Stromal cell of bone marrow (primary cell): Measurements from ENCODE around the gene MAGOHB.
"Not testable (repeated sequence)": the region's sequence is repeated elsewhere in the genome, so short reads cannot be mapped to it uniquely, and the experiment has no call there.

Source experiments
- DNase-seq: peaks from one replicate; pipeline ENCODE4 v3.0.0-alpha.2; 2012; ENCODE audit warnings: low read depth

MAGOHB gene

DNA sequence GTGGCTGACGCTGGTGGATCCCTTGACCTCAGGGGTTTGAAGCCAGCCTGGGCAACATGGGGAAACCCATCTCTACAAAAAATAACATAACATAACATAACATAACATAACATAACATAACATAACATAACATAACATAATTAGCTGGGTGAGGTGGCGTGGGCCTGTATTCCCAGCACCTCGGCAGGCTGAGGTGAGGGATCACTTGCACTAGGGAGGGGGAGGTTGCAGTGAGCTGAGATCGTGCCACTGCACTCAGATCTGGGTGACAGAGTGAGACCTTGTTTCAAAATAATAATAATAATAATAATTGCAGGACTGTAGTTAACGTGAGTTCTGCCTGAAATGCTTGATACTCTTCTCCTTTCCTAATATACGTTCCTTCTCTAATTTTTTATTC, 1.3 kb downstream of the MAGOHB start:
- DNase-seq: no peak

DNA sequence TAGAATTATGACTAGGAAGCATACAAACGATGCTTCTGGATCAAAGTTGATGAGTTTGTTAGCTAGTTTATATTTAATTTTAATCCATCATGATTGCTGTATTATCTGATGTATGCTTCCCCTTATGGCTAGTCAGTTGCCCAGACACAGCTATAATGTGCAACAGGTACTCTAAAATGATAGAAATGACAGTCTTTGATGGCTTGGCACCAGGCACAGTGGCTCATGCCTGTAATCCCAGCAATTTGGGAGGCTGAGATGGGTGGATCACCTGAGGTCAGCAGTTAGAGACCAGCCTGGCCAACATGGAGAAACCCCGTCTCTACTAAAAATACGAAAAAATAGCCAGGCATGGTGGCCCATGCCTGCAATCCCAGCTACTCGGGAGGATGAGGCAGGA, 2.2 kb downstream of the MAGOHB start:
- not testable (repeated sequence) for DNase-seq

DNA sequence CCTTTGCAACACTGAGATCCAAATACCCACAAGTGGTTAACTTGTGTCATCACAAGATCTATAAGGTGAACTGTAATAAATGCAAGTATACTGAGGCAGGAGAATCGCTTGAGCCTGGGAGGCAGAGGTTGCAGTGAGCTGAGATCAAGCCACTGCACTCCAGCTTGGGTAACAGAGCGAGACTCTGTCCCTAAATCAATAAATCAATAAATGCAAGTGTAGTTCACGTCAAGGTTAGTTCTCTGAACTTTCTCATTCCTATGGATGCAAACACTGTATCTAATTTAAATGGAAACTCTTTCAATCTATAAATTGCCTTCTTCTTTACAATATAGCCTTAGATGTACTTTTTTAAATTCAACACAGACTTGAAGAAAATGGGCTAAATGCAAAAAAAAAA, 3.2 kb downstream of the MAGOHB start:
- DNase-seq: no peak

DNA sequence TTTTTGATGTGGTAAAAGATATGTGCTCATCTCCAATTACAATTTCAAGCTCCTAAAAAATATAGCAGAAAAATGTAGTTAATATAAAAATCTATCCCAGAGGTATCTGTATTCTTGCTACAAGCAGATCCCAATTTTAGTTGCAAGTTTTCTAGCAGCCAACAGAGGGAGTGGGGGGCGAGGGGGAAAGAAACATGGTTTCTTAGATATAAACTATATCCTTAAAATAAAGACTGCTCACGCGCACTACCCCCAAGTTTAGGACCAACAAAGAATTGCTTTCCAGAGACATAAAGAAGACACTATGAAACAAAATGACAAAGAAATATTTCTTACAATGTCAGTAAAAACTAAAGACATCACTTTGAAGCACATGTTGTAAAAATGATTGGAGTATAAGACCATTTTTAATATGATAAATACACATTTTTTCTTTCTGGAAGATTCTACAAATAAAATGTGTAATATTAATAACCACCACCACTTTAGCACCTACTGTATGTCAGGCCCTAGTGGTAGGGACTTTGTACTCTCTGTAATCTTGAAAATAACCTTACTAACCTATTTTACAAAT, 5.4 kb downstream of the MAGOHB start:
- DNase-seq: no peak

DNA sequence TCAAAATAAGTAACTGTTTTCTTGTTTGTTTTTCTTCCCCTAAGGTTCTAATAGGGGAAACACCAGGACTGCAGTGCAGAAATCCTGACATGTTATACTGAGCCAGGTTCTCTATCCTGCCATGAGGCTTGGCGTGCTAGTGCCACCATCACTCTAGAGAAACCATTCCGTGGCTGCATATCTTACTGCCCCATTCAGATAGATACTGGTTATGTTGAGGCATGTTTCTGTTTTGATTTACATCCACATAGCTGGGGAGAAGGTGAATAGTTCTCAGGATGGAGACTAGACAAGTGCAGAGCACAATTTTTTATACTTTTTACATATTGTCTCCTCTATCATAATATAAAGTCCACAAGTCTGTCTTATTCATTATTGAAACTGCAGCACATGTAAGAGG, 11.5 kb downstream of the MAGOHB start:
- DNase-seq: no peak

DNA sequence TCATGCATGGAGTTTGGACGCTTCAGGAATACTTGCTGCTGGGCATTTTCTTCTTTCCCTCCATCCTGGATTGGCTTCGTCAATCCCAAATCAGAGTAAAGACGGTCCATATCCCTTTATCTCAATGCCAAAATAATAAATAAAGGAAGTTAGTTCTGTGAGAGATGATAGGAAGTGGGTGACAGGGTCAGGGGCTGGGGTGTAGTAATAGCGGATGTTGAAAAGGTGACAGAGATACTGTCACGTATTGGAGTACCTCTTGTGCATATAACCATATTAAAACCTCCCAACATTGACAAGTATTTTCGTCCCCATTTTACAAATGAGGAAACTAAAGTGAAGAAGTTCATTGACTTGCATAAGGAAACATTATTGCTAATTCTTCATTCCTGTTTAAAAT, 12.4 kb downstream of the MAGOHB start:
- no peak for DNase-seq

DNA sequence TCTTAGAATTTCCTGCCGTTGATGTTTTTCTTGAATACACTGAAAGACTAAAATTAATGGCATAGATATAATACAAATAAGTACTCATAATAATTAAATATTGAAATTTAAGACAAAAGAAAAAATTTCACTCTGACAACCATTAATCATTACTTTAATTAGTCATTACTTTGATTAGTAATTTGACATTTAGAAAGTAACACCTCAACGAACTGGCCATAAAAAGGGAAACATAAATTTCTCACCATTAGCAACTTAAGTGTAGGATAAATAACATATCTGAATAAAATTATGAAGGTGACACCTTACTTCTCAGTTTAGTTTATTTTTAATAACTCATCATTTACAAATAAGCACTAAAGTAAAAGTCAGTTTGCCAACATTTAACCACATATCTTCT, 17.5 kb downstream of the MAGOHB start:
- no peak for DNase-seq

DNA sequence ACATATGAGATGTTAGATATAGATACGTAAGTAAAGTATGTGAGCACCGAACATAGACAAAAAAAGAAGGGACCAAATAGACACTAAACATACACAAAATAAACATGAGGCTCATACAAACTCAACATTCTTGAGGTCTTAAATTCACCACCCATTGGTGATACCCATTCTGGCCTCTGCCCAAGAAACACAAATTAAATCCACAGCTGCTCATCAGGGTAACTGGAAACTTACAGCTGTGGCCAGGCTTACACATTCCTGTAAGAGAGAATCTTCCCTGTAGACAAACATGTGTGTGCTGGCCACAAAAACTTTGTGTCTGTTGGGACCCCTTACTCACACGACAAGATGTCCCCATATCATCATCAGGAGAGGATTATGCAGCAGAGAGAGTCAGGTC, 22.4 kb downstream of the MAGOHB start:
- DNase-seq: no peak

DNA sequence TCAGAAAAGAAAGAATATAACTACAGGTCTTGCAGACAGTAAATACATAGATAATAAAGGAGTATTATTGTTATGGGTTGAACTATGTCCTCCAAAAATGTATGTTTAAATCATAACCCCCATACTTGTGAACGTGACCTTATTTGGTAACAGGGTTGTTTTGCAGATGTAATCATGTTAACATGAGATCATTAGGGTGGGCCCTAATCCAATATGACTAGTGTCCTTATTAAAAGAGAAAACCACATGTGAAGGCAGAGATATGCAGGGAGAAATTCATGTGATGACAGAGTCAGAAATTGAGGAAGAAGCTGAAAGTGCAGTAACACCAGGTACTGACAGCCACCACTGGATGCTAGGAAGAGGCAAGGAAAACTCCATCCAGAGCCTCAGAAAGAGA, 29.0 kb downstream of the MAGOHB start:
- no peak for DNase-seq

DNA sequence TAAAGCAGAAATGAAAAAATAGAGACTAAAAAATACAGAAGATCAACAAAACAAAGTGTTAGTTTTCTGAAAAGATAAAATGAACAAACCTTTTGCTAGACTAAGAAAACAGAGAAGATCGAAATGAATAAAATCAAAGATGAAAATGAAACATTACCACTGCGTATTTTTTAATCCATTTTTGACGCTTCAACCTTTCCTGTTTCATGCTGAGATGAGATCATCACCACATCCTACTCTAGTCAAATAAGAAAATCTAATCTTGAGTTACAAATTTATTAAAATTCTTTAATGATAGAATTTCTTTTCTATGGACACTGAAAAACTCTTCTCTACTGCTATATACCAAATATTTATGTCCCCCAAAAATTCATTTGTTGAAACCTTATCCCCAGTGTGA, 30.7 kb downstream of the MAGOHB start:
- no peak for DNase-seq

DNA sequence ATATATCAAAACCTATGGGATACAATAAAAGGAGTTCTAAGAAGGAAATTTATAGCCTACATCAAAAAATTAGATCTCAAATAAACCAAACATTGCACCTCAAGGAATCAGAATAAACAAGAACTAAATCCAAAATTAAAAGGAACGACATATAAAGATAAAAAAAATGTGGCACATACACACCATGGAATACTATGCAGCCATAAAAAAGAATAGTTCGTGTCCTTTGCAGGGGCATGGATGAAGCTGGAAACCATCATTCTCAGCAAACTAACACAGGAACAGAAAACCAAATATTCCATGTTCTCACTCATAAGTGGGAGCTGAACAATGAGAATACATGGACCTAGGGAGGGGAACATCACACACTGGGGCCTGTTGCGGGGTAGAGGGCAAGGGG, 31.3 kb downstream of the MAGOHB start:
- not testable (repeated sequence) for DNase-seq

DNA sequence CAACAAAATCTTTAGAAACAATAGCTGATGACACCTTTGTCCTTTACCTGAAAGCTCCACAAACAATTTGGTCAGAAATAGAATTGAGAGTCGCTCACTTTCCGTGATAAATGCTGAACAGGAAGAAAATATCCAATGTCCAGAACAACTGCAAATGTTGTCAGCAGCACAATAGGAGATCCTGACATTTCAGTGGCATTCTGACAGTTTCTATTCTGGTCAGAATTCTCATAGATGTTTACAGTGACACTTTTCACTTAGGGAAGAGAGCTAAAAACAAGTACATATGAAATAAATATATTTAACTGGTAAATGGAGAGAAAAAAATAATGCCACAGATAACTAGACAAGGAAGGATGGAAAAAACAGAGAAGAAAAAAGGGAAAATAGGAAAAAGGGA, 39.1 kb downstream of the MAGOHB start:
- DNase-seq: no peak

DNA sequence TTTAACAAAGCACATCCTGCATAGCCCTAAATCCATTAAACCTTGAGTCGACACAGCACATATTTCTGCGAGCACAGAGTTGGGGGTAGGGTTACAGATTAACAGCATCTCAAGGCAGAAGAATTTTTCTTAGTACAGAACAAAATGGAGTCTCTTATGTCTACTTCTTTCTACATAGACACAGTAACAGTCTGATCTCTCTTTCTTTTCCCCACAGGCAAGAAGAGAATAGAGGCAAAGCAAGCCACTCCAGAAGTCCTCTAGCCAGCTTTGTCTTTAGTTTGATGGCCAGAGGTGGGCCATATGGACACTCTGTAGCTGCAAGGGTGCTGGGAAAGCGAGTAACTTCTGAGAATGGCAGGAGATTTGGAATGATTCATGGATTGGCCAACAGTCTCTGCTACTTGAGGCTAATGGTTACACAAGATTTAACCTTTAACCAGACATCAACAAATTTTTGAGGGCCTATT, 41.4 kb downstream of the MAGOHB start:
- DNase-seq: peak; percentile 81

DNA sequence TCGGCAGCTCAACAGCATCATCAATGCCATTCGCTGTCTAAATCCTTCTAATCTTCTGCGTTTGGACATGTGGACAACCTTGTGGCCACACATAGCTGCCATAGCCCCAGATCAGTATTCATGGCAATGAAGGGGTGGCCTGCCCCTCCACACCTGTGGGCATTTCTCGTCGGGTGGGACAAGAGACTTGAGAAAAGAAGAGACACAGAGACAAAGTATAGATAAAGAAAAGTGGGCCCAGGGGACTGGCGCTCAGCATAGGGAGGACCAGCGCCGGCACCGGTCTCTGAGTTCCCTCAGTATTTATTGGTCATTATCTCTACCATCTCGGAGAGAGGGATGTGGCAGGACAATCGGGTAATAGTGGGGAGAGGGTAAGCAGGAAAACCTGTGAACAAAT, 42.3 kb downstream of the MAGOHB start:
- no peak for DNase-seq

DNA sequence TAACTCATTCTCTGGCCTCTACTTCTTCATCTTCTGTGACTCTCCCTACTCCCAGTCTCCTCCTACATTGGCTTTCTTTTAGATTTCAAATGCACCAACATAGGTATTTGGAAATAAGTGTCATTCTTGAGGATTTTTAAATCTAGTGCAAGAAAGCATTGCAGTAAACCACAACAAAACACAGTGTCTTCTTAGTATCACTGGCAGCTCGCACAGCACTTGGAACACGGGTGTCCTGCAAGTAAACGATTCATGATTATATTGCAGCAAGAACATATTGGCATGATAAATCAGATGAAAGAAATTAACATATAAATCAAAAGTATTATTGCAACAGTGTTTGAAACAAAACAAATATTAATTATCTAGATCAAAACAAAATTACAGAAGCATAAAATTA, 45.6 kb downstream of the MAGOHB start:
- DNase-seq: no peak

DNA sequence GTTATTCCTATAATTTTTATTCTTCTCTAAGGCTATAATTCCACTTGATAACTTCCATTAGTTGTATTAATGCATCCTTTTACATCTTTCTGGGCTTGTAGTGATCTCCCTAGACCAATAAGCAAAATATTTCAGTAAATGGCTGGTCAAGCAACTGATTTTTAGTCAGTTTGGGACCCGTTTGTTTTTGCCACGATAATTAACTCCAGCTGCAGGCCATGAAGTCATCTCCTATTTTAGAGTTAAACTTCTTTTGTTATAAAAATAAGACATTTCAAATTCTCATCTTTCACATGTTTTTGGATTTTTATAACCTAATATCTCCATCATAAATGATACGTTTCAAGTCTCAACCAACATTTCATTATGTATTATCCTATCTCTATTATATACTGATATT, 49.4 kb downstream of the MAGOHB start:
- peak; percentile 32 for DNase-seq

DNA sequence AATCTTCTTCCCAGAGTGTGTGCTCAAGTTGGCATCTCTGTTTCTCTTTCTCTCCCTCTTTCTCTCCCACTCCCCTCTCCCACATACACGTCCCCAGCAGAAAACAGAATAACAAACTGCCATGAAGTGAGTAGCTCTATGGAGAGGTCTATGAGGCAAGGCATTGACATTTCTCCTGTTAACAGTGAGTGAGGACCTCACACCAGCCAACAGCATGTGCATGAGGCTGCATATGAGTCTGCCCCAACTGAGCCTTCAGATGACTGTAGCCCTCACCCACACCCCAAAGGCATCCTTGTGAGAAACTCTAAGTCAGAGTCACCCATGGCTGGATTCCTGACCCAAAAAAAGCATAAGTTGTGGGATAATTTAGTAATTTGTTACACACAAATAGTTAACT, 50.4 kb downstream of the MAGOHB start:
- DNase-seq: no peak

DNA sequence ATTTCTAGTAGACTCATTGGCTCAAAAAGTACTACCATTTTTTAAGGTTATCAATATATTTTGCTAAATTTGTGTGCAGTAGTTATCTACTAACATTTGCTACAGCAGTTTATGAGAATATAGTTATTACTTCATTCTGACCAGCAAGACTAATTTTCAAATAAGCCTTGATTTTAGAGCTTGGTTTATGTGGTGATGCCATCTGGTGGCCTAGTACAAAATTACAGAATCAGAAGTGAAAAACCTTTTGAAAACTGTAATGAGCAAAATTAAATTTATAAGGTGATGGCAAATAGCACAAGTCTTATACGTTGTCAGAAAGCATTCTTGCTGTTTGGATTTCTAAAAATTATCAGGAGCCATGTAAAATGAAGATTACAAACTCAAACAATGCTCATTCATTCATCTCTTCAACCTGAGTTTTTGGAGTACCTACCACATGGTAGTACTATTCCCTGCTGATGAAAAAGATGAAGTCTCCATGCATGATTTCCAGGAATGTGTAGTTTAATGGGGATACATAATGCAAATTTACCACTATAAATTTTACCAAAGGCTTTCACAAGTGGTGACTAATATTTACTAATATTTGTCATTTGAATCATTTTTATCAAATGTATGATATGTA, 51.0 kb downstream of the MAGOHB start:
- peak; percentile 33 for DNase-seq

DNA sequence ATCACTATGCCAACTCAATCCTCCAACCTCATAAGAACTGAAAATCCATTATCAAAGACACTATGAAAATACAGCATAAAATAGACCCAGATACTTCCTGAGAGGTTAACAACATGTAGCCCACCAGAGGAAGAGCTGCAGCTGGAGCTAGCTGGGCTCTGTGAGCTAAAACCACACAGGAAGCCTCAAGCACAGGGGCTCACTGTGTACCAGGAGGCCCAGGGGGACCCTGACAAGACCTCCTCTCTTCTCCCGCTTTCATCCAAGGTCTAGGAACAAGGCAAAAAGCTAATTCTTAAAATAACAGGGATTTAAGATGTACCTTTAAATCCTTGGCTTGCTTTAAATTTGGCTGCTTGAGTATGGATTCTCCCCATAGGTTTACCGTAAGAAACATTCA, 54.2 kb downstream of the MAGOHB start:
- no peak for DNase-seq

DNA sequence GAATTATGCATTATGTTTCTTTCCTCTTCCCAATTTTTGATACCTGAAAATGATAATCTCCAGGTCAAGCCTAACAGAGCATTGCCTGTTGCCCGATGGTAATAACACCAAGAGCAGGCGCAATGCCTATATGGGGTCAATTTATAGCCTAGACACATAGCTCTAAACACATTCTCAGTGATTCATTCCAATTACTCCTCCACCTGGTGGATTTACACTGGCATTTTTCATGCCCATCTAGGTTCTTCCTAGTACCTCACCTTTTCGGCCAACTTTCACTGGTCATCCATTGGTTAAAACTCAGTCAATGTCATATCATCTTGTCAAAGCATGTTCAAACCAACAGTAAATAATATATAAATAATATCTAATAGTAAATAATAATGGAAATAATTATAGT, 54.6 kb downstream of the MAGOHB start:
- DNase-seq: no peak

DNA sequence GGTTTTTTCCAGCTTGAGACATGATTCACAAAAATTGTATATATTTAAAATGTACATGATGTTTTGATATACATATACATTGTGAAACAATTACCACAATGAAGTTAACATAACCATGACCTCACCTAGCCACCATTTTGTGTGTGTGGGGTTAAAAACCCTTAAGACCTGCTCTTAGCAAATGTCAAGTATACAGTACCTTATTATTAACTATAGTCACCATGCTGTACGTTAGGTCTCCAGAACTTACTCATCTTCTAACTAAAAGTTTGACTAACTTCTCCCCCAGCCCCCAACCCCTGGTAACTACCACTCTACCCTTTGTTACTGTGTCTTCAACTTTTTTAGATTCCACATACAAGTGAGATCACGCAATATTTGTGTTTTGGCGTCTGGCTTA, 55.1 kb downstream of the MAGOHB start:
- DNase-seq: no peak

DNA sequence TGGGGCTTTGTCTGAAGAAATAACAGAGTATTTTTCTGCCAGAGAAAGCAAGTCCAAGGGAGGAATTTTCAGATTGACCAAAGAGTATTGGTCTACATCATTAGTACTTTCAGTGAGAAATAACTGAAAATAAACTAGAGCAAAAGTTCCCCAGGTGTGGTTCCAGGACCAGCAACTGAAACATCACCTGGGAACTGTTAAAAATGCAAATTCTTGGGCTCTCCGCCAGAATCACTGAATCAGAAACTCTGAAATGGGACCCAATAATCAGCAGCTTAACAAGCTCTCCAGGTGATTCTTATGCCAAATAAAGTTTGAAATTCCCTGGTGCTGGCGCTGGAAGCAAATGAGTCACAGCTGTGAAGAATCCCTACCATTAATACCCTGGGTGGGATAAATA, 55.6 kb downstream of the MAGOHB start:
- no peak for DNase-seq

DNA sequence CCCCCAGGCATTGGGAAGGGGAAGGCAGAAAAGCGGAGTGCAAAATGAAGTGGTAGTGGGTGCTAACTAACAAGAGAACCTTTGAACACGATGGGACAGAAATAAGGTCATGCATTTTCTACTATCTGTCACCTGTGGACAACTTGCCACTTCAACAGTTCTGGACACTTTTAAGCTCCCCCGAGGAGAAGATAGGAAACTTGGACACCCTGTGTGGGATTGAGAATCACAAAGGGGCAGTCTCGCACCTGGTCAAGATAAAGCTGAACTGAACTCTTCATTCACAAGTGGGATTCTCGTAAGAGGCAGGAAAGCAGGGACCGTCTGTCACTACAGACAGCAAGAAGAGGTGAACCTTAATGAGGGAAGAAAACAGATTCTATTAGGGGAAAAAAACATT, 56.1 kb downstream of the MAGOHB start:
- DNase-seq: no peak

DNA sequence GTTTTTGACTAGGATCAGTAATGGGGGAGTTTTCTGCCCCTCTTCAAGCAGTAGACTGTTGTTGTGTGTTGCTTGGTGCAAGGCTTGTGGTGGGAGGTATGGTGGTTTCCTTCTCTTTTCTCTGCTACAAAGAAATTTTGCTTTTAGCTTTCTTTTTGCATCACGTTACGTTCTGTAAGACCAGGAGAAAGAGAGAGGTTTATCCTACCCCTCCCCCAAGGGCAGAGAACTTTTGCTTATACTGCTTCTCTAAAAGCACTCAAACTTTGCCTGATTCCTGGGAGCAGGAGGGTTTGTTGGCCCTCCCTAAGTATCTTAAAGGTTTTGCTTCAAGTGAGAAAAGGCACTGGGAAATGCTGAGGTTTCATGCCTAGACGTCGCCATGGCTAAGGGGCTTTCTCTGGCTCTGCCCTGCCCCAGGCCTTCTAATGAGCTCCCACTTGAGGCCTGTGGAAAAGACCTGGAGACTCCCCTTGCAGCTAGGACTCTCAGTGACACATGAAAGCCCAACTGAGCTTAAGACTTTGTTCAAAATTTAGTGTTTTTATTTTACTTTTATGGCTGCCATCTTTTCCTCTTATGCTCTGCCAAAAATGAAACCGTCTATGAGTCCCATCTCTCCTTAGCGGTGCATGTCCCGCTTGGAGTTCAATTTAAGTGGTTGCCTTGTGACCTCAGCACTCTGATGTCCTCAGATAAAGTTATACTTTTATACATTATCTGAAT, 58.5 kb downstream of the MAGOHB start:
- no peak for DNase-seq
